Colonic mucosa (tissue), 4 donors: ENCODE measurements around the gene MCIDAS. TPM values are rescaled to one million over a fixed set of nuclear protein-coding genes. Genes with fewer than 3 reads are reported as not detected.

Source experiments
- DNase-seq: peaks from one replicate; pipeline ENCODE4 v3.0.0-alpha.2; 2020
- H3K27ac ChIP-seq: fragments of 200-600 bp; one replicate; pipeline ENCODE4 v1.8.0; 2021
- H3K27me3 ChIP-seq: fragments of 200-600 bp; one replicate; pipeline ENCODE4 v1.8.0; 2021
- H3K36me3 ChIP-seq: fragments of 200-600 bp; one replicate; pipeline ENCODE4 v1.8.0; 2021
- H3K4me1 ChIP-seq: fragments of 200-600 bp; one replicate; pipeline ENCODE4 v1.8.0; 2021; ENCODE audit warnings: mild to moderate bottlenecking
- H3K4me3 ChIP-seq: fragments of 200-600 bp; one replicate; pipeline ENCODE4 v1.8.0; 2021
- H3K9ac ChIP-seq, 2 donors: one replicate each; pipeline ENCODE4 v1.7.0; 2013; ENCODE audit warnings: control low read depth in 2 of 2, low read depth in 2 of 2, low read length in 2 of 2
- H3K9me3 ChIP-seq: fragments of 200-600 bp; one replicate; pipeline ENCODE4 v1.8.0; 2021
- CTCF ChIP-seq: fragments of 200-600 bp; IDR thresholded peaks from one replicate; pipeline ENCODE4 v1.8.0; 2022; ENCODE audit warnings: antibody characterized with exemption, mild to moderate bottlenecking
- intact Hi-C: fragments of 100-400 bp; cut with DNase I; formaldehyde crosslinking; loops from one replicate; pipeline ENCODE4 v1.14.1; 2022
- total RNA-seq, 2 donors: library from RNA; stranded (reverse); fragmentation: NEBNext Ultra II Directional in 1 of 2; extraction: Animal tissue kit (Norgen Biotek cat#: 25700) in 1 of 2; gene quantifications; one replicate each; pipeline ENCODE4 v1.2.1, GENCODE V29; 2021
- donor health status: healthy.
- donor health status: DM: no; HTN: no; CAD: no.
- donor health status: DM: no; HTN: no; CAD: no.

The MCIDAS gene
- total RNA-seq, 2 donors from 2014 or later = 0.13 to 0.22 TPM

GRCh38 chr5:55241746-55242145, 14.6 kb upstream of the MCIDAS start:
- H3K27me3 ChIP-seq = no peaks in the 10 kb centered on the region

GRCh38 chr5:55236800-55237199, 9.7 kb upstream of the MCIDAS start:
- intact Hi-C loops = no loop called here
- peaks cover 25% of the 10 kb centered on the region for H3K27me3 ChIP-seq
- TF ChIP-seq CTCF = no peak
- H3K4me1 ChIP-seq = peaks cover 16% of the 10 kb centered on the region
- H3K36me3 ChIP-seq = no peaks in the 10 kb centered on the region
- no peak overlapping the region for H3K9ac ChIP-seq
- H3K4me3 ChIP-seq = no peak overlapping the region
- no peaks in the 10 kb centered on the region for H3K9me3 ChIP-seq
- no peak for DNase-seq
- no peak overlapping the region for H3K27ac ChIP-seq

More at GRCh38 chr5:55241746-55242145, 14.6 kb upstream of the MCIDAS start:
- no peak for DNase-seq
- no peak overlapping the region for H3K9ac ChIP-seq
- H3K4me3 ChIP-seq = no peak overlapping the region
- H3K27ac ChIP-seq = no peak overlapping the region
- no peaks in the 10 kb centered on the region for H3K9me3 ChIP-seq
- intact Hi-C loops = no loop called here
- H3K4me1 ChIP-seq = no peaks in the 10 kb centered on the region
- TF ChIP-seq CTCF = no peak
- H3K36me3 ChIP-seq = no peaks in the 10 kb centered on the region

- peak; percentile 78 for DNase-seq
- peaks cover 51% of the 10 kb centered on the region for H3K27me3 ChIP-seq
- intact Hi-C loops = loop anchor here (5.0 kb wide), 2 partner anchors 57 to 73 kb away; partner anchors contain the start of genes DHX29 and MTREX
These were observed 7.1 kb upstream of the MCIDAS start for GRCh38 chr5:55234121-55234700.

GRCh38 chr5:55232985-55233928, 6.1 kb upstream of the MCIDAS start, which contains the start of gene CCNO:
Gene CCNO, minus strand, starts transcription at chr5:55233608. Its CDS starts 85 bp downstream, at chr5:55233523.
- peaks cover 28% of the 10 kb centered on the region for H3K4me1 ChIP-seq
- intact Hi-C loops = loop anchor here (5.0 kb wide), 2 partner anchors 56 to 74 kb away; partner anchors contain the start of genes DHX29 and MTREX
- H3K9ac ChIP-seq = peak within 1 kb of the TSS; percentile 60 to 73
- no peaks in the 10 kb centered on the region for H3K9me3 ChIP-seq
- peak within 1 kb of the TSS; percentile 52 for H3K27ac ChIP-seq
- TF ChIP-seq CTCF = no peak
- no peaks in the 10 kb centered on the region for H3K36me3 ChIP-seq
- peak within 1 kb of the TSS; percentile 59 for H3K4me3 ChIP-seq
- peaks cover 59% of the 10 kb centered on the region for H3K27me3 ChIP-seq
- peak; percentile 82 for DNase-seq

More at GRCh38 chr5:55234121-55234700, 7.1 kb upstream of the MCIDAS start:
- Histone ChIP-seq H3K27ac (peak overlapping the region; percentile 34), H3K36me3 (no peaks in the 10 kb centered on the region), H3K9ac (peak overlapping the region in 1 of 2 donors; percentile 73), H3K4me3 (peak overlapping the region; percentile 59), H3K4me1 (peaks cover 28% of the 10 kb centered on the region), H3K9me3 (no peaks in the 10 kb centered on the region)
- TF ChIP-seq CTCF = no peak

- DNase-seq = peak; percentile 47
- H3K9ac ChIP-seq = peak overlapping the region in 1 of 2 donors; percentile 73
- peaks cover 28% of the 10 kb centered on the region for H3K4me1 ChIP-seq
- intact Hi-C loops = loop anchor here (5.0 kb wide), 2 partner anchors 55 to 75 kb away; partner anchors contain the start of genes DHX29 and MTREX
- H3K27me3 ChIP-seq = peaks cover 65% of the 10 kb centered on the region
- no peaks in the 10 kb centered on the region for H3K9me3 ChIP-seq
- no peak for TF ChIP-seq CTCF
- H3K36me3 ChIP-seq = no peaks in the 10 kb centered on the region
- H3K27ac ChIP-seq = peak overlapping the region; percentile 52
- peak overlapping the region; percentile 59 for H3K4me3 ChIP-seq
These were observed 5.3 kb upstream of the MCIDAS start for GRCh38 chr5:55232271-55232984.
